Left colon (tissue), 2 donors: ENCODE measurements around the gene GNAT3. TPM values are rescaled to one million over a fixed set of nuclear protein-coding genes. Genes with fewer than 3 reads are reported as not detected.

Experiments
- ATAC-seq: fragments of 200-7000 bp; cut with Tn5 transposase; one replicate; pipeline ENCODE4 v1.9.1; 2020; ENCODE audit warnings: mild to moderate bottlenecking, moderate library complexity
- DNase-seq, 2 donors: peaks; one replicate each; pipeline ENCODE4 v3.0.0-alpha.2; 2020
- intact Hi-C, 2 donors: fragments of 100-400 bp; cut with DNase I in 1 of 2; cut with micrococcal nuclease in 1 of 2; formaldehyde crosslinking; loops; one replicate each; pipeline versions ENCODE4 v1.11.2 to v1.14.0; 2022; cut with DNase I, micrococcal nuclease
- long read RNA-seq: library from polyadenylated mRNA; unstranded; transcript quantifications from one replicate; pipeline ENCODE4 v2.0.0, GENCODE V29; 2021
- total RNA-seq, 2 donors: library from RNA; stranded (reverse); fragmentation: NEBNext Ultra II Directional; extraction: Animal tissue kit (Norgen Biotek cat#: 25700); gene quantifications; one replicate each; pipeline ENCODE4 v1.2.1, GENCODE V29; 2021
- donor health status: DM: no; HTN: no; CAD: no.
- donor health status: DM: yes; HTN: yes; CAD: no.

GNAT3 gene
- total RNA-seq, result not detected
- long read RNA-seq, result 0 reads

DNA sequence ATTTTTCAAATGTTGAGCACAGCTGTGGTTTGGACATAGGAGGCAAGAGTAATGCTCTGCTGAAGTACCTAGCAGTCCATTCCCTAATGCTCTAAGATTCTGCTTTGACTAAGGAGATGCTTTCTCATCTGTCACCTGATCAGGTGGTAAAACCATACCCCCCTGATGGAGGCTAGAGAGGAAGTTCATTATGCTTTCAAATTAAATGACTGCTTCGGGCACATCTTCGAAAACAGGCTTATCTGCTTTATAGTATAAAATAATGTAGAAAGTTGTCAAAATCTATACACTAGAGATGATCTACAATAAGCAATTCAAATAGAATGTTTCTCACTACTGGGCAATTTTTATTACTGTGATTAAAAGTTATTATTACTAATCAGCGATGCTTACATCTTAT is at the start of gene GNAT3:
Gene GNAT3, minus strand, starts transcription at position 101 of the 400 bp plus-strand sequence. CDS start 138 bp downstream, outside the sequence.
- ATAC-seq (no peak), DNase-seq (no peak)
- intact Hi-C loops, result no loop called here

DNA sequence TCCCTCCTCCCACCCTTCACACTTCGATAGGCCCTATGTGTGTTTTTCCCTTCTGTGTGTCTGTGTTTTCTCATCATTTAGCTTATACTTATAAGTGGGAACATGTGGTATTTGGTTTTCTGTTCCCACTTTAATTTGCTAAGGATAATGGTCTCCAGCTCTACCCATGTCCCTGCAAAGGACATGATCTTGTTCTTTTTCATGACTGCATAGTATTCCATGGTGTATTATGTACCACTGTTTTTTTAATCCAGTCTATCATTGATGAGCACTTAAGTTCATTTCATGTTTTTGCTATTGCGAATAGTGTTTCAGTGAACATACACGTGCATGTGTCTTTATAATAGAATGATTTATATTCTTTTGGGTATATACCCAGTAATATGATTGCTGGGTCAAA is 46.3 kb upstream of the GNAT3 start:
- intact Hi-C loops, result no loop called here
- no peak for DNase-seq
- ATAC-seq, result no peak

GRCh38 chr7:80552031-80552694 is 40.3 kb upstream of the GNAT3 start:
- no peak for ATAC-seq
- no peak for DNase-seq
- intact Hi-C loops, result no loop called here

GRCh38 chr7:80550005-80550404 is 38.1 kb upstream of the GNAT3 start:
- ATAC-seq (no peak), DNase-seq (no peak)
- intact Hi-C loops, result no loop called here

DNA sequence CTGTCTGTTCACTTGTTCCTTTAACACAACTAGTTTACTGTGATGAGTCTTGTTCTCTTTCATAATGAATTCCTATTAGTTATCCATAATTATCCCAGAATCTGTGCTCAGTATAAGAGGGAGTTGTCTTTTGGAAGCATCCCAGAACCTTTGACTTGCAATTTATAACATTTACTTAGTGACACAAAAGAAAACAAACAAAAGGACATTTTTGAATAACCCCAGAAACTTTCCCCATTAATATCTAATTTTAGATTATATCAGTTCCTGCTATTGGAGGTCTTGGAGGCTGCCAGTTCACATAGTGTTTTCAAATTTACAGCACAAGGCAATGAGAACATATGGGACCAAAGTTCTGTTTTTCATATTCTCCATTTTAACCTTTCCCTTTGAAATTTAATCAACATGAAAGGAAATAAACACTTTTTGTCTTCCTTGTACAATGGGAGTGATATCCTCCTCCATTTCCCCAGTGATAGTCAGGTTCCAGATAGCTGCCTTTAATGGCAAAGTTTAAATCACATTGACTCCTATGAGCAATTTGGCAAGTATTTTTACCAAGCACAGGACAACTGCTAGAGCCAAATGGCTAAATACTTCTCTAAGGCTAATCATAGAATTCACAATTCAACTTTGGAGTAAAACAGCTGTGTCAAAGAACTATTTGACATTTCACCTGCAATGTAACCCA is 37.1 kb upstream of the GNAT3 start:
- intact Hi-C loops, result no loop called here
- DNase-seq, result no peak
- no peak for ATAC-seq

GRCh38 chr7:80542398-80542797 is 30.5 kb upstream of the GNAT3 start:
- intact Hi-C loops, result no loop called here
- DNase-seq (no peak), ATAC-seq (no peak)

DNA sequence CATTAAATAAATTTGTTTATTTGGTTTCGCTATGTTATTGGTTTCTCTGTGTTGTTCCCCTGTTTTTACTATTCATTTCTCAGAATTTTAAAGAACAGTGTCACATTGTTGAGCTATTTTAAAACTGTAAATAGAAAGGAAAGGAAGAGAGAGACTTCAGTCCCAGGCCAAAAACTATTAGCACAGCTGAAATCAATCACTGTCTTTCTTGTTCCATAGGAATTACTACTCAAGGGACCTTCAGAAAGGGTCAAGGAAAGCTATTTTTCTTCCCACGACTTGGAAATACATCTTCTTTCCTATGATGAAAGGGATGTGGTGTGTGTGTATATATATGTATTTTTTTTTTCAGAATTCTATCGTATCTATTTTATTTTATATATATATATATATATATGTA is 29.0 kb upstream of the GNAT3 start:
- DNase-seq, result no peak
- intact Hi-C loops, result no loop called here

DNA sequence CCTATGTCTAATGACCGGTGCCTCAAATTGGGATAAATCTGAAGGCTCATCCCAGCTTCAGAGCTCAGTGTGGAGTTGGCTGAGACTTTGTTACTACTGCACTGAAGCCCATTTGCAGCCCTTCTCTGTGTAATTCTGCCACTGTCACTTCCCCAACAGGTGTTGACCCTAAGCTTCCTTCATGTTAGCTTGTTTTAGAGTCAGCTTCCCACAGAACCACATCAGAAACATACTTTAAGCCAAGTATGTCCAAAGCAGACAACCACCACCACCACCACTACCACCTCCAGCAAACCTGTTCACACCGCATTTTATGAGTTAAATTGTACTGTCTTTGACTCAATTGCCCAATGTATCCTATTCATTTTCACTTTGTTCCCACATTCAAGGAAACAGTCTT is 25.2 kb upstream of the GNAT3 start:
- ATAC-seq (no peak), DNase-seq (no peak)
- intact Hi-C loops, result no loop called here

More for the DNA sequence above, 29.0 kb upstream of the GNAT3 start:
- ATAC-seq, result no peak

DNA sequence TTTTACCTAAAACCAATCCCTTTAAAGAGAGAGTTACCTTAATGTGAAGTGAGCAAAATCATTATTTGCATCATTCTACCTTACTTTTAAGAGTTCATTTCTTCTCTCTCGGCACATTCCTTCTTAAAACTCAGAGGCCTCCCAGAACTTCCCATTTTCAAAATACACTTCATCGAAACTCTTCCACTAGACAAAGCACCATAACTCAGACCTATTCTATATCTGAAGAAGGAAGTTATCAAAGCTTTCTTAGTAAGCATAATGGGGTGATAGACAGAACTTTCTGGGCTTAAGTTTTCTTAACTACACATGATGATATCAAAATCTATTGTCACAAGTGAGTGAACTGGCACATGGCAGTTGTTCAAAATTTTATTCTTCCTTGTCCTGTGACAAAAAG is 24.6 kb upstream of the GNAT3 start:
- intact Hi-C loops, result no loop called here
- DNase-seq (no peak), ATAC-seq (no peak)

DNA sequence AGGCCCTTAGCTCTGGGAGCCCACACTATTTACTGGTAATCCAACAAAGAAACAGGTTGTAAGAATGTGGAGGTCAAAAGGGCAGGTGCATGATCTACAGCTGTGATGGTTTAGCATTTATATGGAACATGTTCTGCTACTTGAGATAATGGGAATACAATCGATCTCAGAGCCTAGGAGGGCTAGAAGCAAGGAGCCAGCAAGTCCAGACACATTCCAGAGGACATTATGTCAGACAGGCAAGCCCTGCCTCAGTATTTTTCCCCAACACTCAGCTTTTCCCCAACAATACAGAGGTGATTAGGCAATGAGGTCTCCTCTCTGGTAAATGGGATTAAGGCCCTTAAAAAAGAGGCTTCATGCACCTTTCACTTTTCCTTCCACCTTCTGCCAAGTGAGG is 21.4 kb upstream of the GNAT3 start:
- ATAC-seq (no peak), DNase-seq (no peak)
- intact Hi-C loops, result no loop called here

DNA sequence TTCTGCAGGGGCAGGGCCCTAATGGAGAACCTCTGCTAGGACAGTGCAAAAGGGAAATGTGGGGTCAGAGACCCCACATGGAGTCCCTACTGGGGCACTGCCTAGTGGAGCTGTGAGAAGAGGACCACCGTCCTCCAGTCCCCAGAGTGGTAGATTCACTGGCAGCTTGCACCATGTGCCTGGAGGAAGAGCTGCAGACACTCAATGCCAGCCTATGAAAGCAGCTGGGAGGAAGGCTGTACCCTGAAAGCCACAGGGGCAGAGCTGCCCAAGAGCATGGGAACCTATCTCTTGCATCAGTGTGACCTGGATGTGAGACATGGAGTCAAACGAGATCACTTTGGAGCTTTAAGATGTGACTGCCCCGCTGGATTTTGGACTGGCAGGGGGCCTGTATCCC is 20.3 kb upstream of the GNAT3 start:
- ATAC-seq (no peak), DNase-seq (no peak)
- intact Hi-C loops, result no loop called here

GRCh38 chr7:80530136-80530535 is 18.3 kb upstream of the GNAT3 start:
- DNase-seq, result no peak
- intact Hi-C loops, result no loop called here
- ATAC-seq, result no peak

- DNase-seq (no peak), ATAC-seq (no peak)
- intact Hi-C loops, result no loop called here
Observed at GRCh38 chr7:80529362-80529761, 17.5 kb upstream of the GNAT3 start.

DNA sequence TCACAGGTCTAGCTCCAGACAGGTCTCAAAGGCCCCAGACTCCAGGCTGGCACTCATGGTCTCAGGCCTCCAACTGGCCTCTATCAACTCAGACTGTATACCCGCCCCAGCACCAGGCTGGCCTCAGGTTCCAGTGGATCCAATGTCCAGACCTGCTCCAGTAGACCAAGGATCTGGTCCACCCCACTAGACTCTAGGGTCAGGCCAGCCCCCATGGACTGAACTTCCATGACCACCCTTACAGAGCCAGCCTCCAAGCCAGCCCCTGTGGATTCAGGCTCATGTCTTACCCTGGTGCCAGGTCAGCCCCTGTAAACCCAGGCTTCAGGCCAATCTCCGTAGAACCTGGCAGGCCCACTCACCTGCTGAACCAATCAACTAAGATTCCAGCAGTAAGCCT is 16.8 kb upstream of the GNAT3 start:
- DNase-seq, result no peak
- ATAC-seq, result no peak
- intact Hi-C loops, result no loop called here

DNA sequence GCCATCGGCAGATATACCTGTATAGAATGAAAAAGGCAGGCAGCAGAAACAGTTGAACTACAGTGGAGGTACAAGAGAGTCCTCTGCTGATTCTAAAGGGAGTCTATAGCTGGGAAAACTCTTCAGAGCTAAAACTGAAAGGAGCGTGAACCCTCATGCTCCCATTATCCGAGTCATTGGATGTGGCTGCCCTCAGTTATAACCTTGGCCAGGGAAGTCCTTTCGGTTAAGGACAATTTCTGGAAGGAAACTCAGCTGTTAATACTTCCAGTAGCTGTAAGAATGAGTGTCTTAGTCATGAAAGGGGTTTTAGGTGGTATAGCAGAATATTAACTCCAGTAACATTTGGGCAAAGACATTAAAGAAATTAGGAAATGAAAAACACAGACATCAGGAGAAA is 14.6 kb upstream of the GNAT3 start:
- intact Hi-C loops, result no loop called here
- DNase-seq (no peak), ATAC-seq (no peak)

- no peak for DNase-seq
Observed at GRCh38 chr7:80524693-80525092, 12.8 kb upstream of the GNAT3 start.

GRCh38 chr7:80521809-80522208 is 9.9 kb upstream of the GNAT3 start:
- ATAC-seq (peak; percentile 48), DNase-seq (no peak)
- intact Hi-C loops, result no loop called here

More at GRCh38 chr7:80524693-80525092, 12.8 kb upstream of the GNAT3 start:
- ATAC-seq, result no peak
- intact Hi-C loops, result no loop called here

GRCh38 chr7:80520199-80520598 is 8.3 kb upstream of the GNAT3 start:
- no peak for ATAC-seq
- DNase-seq, result no peak

GRCh38 chr7:80517282-80517747 is 5.5 kb upstream of the GNAT3 start:
- no peak for ATAC-seq
- intact Hi-C loops, result no loop called here
- DNase-seq, result no peak

More at GRCh38 chr7:80520199-80520598, 8.3 kb upstream of the GNAT3 start:
- intact Hi-C loops, result no loop called here

DNA sequence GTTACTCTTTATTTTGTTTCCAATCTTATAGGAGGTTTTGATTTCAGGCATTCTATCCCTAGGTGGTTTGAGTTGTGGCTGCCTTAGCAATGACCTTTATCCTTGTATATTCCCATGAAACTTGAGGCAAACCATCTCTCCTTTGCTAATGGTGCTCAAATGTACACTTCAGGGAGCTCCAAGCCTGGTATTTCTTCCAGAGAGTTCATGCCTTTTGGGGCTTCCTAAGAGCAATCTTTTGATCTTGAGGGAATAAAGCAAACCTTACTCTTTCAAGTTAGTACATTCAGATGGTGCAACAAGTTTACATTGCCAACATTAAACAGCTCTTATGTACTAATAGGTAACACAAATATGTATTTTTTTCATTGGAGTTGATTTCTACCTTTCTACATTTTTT is 3.4 kb upstream of the GNAT3 start:
- DNase-seq (no peak), ATAC-seq (no peak)
- intact Hi-C loops, result no loop called here

- intact Hi-C loops, result no loop called here
- ATAC-seq (no peak), DNase-seq (no peak)
Observed at GRCh38 chr7:80510021-80510420, 1.8 kb downstream of the GNAT3 start.
